Progenitor cell of endocrine pancreas (in vitro differentiated cells): ENCODE measurements around the gene MESP1. TPM values are rescaled to one million over a fixed set of nuclear protein-coding genes. Genes with fewer than 3 reads are reported as not detected.

Experiments used
- DNase-seq: peaks from one replicate; pipeline ENCODE4 v3.0.0; 2021; ENCODE audit warnings: low spot score; ENCODE audit not compliant: unreplicated experiment
- H3K27ac Mint-ChIP-seq: 2 replicates; pipeline ENCODE4 v1.8.0; 2021; ENCODE audit warnings: mild to moderate bottlenecking, moderate library complexity, mixed read lengths
- H3K27me3 Mint-ChIP-seq: 2 replicates; pipeline ENCODE4 v1.8.0; 2021; ENCODE audit warnings: mixed read lengths
- H3K36me3 Mint-ChIP-seq: 2 replicates; pipeline ENCODE4 v1.8.0; 2022; ENCODE audit warnings: mixed read lengths; ENCODE audit not compliant: insufficient read depth
- H3K4me1 Mint-ChIP-seq: 2 replicates; pipeline ENCODE4 v1.8.0; 2021; ENCODE audit warnings: low read depth, mixed read lengths
- H3K4me3 Mint-ChIP-seq: 2 replicates; pipeline ENCODE4 v1.8.0; 2021; ENCODE audit warnings: low read depth, mild to moderate bottlenecking, moderate library complexity, mixed read lengths
- H3K9me3 Mint-ChIP-seq: 2 replicates; pipeline ENCODE4 v1.8.0; 2021; ENCODE audit warnings: low read depth, mixed read lengths
- CTCF ChIP-seq: fragments of 200-600 bp; sonication (generic); IDR thresholded peaks from one replicate; pipeline ENCODE4 v1.5.0; 2021; ENCODE audit warnings: antibody characterized with exemption, mild to moderate bottlenecking; ENCODE audit not compliant: unreplicated experiment
- total RNA-seq: library from RNA; stranded (reverse); gene quantifications from 2 replicates; pipeline ENCODE4 v1.2.1, GENCODE V29; 2021

Gene MESP1
- total RNA-seq, 1 donor from 2014 or later: 0.50 TPM

GRCh38 chr15:89731275-89731674 lies 19.8 kb downstream of the MESP1 start:
- peaks cover 49% of the 10 kb centered on the region for H3K27me3 Mint-ChIP-seq
- no peak overlapping the region for H3K4me3 Mint-ChIP-seq
- H3K36me3 Mint-ChIP-seq: no peaks in the 10 kb centered on the region
- H3K4me1 Mint-ChIP-seq: no peaks in the 10 kb centered on the region
- no peak for DNase-seq
- no peak overlapping the region for H3K27ac Mint-ChIP-seq
- no peak for TF ChIP-seq CTCF
- no peaks in the 10 kb centered on the region for H3K9me3 Mint-ChIP-seq

GRCh38 chr15:89728254-89728653 lies 22.8 kb downstream of the MESP1 start:
- no peak for TF ChIP-seq CTCF
- Mint-ChIP-seq H3K27ac (no peak overlapping the region), H3K36me3 (no peaks in the 10 kb centered on the region), H3K4me1 (no peaks in the 10 kb centered on the region), H3K4me3 (no peak overlapping the region), H3K9me3 (peaks cover 3% of the 10 kb centered on the region), H3K27me3 (peaks cover 22% of the 10 kb centered on the region)
- DNase-seq: no peak

GRCh38 chr15:89725064-89725463 lies 26.0 kb downstream of the MESP1 start:
- Mint-ChIP-seq H3K27ac (no peak overlapping the region), H3K4me3 (no peak overlapping the region), H3K36me3 (no peaks in the 10 kb centered on the region), H3K27me3 (peaks cover 20% of the 10 kb centered on the region), H3K9me3 (peaks cover 3% of the 10 kb centered on the region), H3K4me1 (no peaks in the 10 kb centered on the region)
- DNase-seq: no peak
- TF ChIP-seq CTCF: no peak

- no peak overlapping the region for H3K27ac Mint-ChIP-seq
- H3K27me3 Mint-ChIP-seq: peaks cover 20% of the 10 kb centered on the region
- no peaks in the 10 kb centered on the region for H3K36me3 Mint-ChIP-seq
- no peak overlapping the region for H3K4me3 Mint-ChIP-seq
- no peak for TF ChIP-seq CTCF
- H3K9me3 Mint-ChIP-seq: peaks cover 3% of the 10 kb centered on the region
- DNase-seq: no peak
- no peaks in the 10 kb centered on the region for H3K4me1 Mint-ChIP-seq
These were observed 26.4 kb downstream of the MESP1 start for GRCh38 chr15:89724621-89725020.

- no peak overlapping the region for H3K27ac Mint-ChIP-seq
- H3K36me3 Mint-ChIP-seq: no peaks in the 10 kb centered on the region
- no peak for DNase-seq
- H3K4me1 Mint-ChIP-seq: no peaks in the 10 kb centered on the region
- peaks cover 3% of the 10 kb centered on the region for H3K9me3 Mint-ChIP-seq
- H3K27me3 Mint-ChIP-seq: peaks cover 20% of the 10 kb centered on the region
- TF ChIP-seq CTCF: no peak
- H3K4me3 Mint-ChIP-seq: no peak overlapping the region
These were observed 28.0 kb downstream of the MESP1 start for GRCh38 chr15:89723031-89723430.
